Islet precursor cell (in vitro differentiated cells): ENCODE measurements around the gene DNAL4.

Source experiments
- DNase-seq: peaks from one replicate; pipeline ENCODE4 v3.0.0-alpha.2; 2018

DNAL4 gene

GRCh38 chr22:38793721-38794466, at the start of gene DNAL4:
Gene DNAL4, minus strand, starts transcription at chr22:38794143. Its CDS starts 11,412 bp downstream, at chr22:38782731.
- DNase-seq, result peak; percentile 96

- DNase-seq, result peak; percentile 85
These were observed 49.3 kb upstream of the DNAL4 start for GRCh38 chr22:38843201-38843656.

GRCh38 chr22:38842512-38843200, 48.7 kb upstream of the DNAL4 start:
- no peak for DNase-seq

GRCh38 chr22:38841635-38842034, 47.7 kb upstream of the DNAL4 start:
- no peak for DNase-seq

GRCh38 chr22:38841211-38841610, 47.3 kb upstream of the DNAL4 start:
- no peak for DNase-seq

GRCh38 chr22:38840129-38840528, 46.2 kb upstream of the DNAL4 start:
- DNase-seq, result no peak

- no peak for DNase-seq
These were observed 45.7 kb upstream of the DNAL4 start for GRCh38 chr22:38839686-38840085.

GRCh38 chr22:38837414-38837928, 43.5 kb upstream of the DNAL4 start:
- no peak for DNase-seq

- DNase-seq, result no peak
These were observed 42.0 kb upstream of the DNAL4 start for GRCh38 chr22:38835888-38836301.

- DNase-seq, result no peak
These were observed 41.0 kb upstream of the DNAL4 start for GRCh38 chr22:38834991-38835390.

GRCh38 chr22:38834215-38834953, 40.4 kb upstream of the DNAL4 start:
- DNase-seq, result no peak

- DNase-seq, result no peak
These were observed 39.1 kb upstream of the DNAL4 start for GRCh38 chr22:38833061-38833460.

GRCh38 chr22:38832005-38832978, 38.3 kb upstream of the DNAL4 start:
- no peak for DNase-seq

GRCh38 chr22:38831166-38831945, 37.4 kb upstream of the DNAL4 start:
- DNase-seq, result peak; percentile 64

GRCh38 chr22:38830845-38831108, 36.8 kb upstream of the DNAL4 start:
- no peak for DNase-seq

- DNase-seq, result no peak
These were observed 36.3 kb upstream of the DNAL4 start for GRCh38 chr22:38830026-38830844.

GRCh38 chr22:38829485-38829884, 35.5 kb upstream of the DNAL4 start:
- no peak for DNase-seq

GRCh38 chr22:38828616-38829205, 34.8 kb upstream of the DNAL4 start:
- DNase-seq, result no peak

- DNase-seq, result no peak
These were observed 34.2 kb upstream of the DNAL4 start for GRCh38 chr22:38828191-38828590.

- DNase-seq, result no peak
These were observed 33.6 kb upstream of the DNAL4 start for GRCh38 chr22:38827510-38827909.
